DND-41 (cell line): ENCODE measurements around the gene DRC3.

Experiments used
- CTCF ChIP-seq: IDR thresholded peaks from 2 replicates; pipeline ENCODE4 v1.5.1; 2012; ENCODE audit warnings: borderline replicate concordance, low read length, moderate library complexity, mild to moderate bottlenecking; ENCODE audit not compliant: poor library complexity, severe bottlenecking; ENCODE audit errors: extremely low read depth
- EZH2 ChIP-seq: IDR thresholded peaks from 3 replicates; pipeline ENCODE4 v1.6.1; 2012; ENCODE audit warnings: borderline replicate concordance, low read depth, mild to moderate bottlenecking, moderate library complexity, low read length, inconsistent platforms; ENCODE audit not compliant: severe bottlenecking

GRCh38 chr17:17989618-17990017, 17.0 kb downstream of the DRC3 start:
- TF ChIP-seq CTCF (no peak), EZH2 (no peak)
